ENCODE results near the gene GSC2.
A peak's percentile ranks its signal among the peaks of the same experiment; 100 is the strongest.

The GSC2 gene

DNA sequence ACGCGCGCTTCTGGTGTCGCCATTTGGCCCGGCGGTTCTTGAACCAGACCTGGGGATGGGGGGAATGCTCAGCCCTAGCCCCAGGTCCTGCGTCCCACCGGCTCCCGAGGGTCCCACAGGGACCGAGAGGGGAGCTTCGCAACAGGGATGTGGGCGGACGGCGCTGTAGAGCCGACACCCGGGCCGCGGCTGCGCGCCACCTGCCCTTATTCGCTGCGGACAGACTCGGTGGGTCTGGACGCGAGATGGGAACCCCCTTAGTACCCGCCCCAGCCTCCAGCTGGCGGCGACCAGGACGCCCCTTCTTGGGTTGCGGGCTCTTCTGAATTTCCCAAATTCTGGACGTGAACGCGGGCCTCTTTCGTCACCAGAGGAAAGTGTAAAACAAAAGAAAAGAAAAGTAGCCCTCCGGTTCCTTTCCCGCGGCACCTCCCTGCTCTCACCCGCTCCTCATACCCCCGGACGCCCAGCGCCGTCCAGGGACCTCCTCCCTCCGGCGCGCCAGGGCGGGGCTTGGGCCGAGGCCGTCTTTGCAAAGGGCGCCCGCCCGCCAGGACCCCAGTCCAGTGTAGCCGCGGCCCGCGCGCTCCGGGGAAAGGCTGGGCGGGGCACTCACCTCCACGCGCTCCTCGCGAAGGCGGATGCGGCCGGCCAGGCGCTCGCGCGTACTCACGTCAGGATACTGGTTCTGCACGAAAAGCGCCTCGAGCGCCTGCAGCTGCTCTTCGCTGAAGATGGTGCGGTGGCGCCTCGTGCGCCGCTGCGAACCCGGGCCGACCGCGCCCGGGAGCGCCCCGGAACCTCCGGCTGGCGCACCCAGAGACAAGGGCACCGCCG, 827 bp downstream of the GSC2 start:
- Histone ChIP-seq H3K27ac (ENCODE audit: low read depth, low read length) (no peak overlapping the region), H3K36me3 (ENCODE audit: control insufficient read depth, insufficient read depth, low read length) (no peaks in the 10 kb centered on the region), H3K4me1 (ENCODE audit: control insufficient read depth, insufficient read depth, low read length) (no peaks in the 10 kb centered on the region; the same call in 1 of the 2 replicates), H3K27me3 (ENCODE audit: control insufficient read depth, insufficient read depth, low read length) (peaks cover 81% of the 10 kb centered on the region), H3K9me3 (ENCODE audit: control insufficient read depth, insufficient read depth, low read depth, low read length) (no peaks in the 10 kb centered on the region), H3K9ac (ENCODE audit: low read length) (no peak overlapping the region), H3K4me3 (ENCODE audit: low read depth, low read length) (peak overlapping the region; percentile 55)

GRCh38 chr22:19148417-19149046, 1.6 kb downstream of the GSC2 start:
- Histone ChIP-seq H3K36me3 (ENCODE audit: control insufficient read depth, insufficient read depth, low read length) (no peaks in the 10 kb centered on the region), H3K4me3 (ENCODE audit: low read depth, low read length) (peak overlapping the region; percentile 55), H3K9ac (ENCODE audit: low read length) (no peak overlapping the region), H3K9me3 (ENCODE audit: control insufficient read depth, insufficient read depth, low read depth, low read length) (no peaks in the 10 kb centered on the region), H3K4me1 (ENCODE audit: control insufficient read depth, insufficient read depth, low read length) (peaks cover 3% of the 10 kb centered on the region), H3K27ac (ENCODE audit: low read depth, low read length) (no peak overlapping the region), H3K27me3 (ENCODE audit: control insufficient read depth, insufficient read depth, low read length) (peaks cover 75% of the 10 kb centered on the region)

GRCh38 chr22:19147195-19147780, 2.8 kb downstream of the GSC2 start:
- no peaks in the 10 kb centered on the region for H3K9me3 ChIP-seq (ENCODE audit: control insufficient read depth, insufficient read depth, low read depth, low read length)
- H3K27me3 ChIP-seq (ENCODE audit: control insufficient read depth, insufficient read depth, low read length): peaks cover 64% of the 10 kb centered on the region
- H3K4me1 ChIP-seq (ENCODE audit: control insufficient read depth, insufficient read depth, low read length): peaks cover 3% of the 10 kb centered on the region
- H3K36me3 ChIP-seq (ENCODE audit: control insufficient read depth, insufficient read depth, low read length): peaks cover 5% of the 10 kb centered on the region
- no peak overlapping the region for H3K27ac ChIP-seq (ENCODE audit: low read depth, low read length)
- no peak overlapping the region for H3K9ac ChIP-seq (ENCODE audit: low read length)
- no peak overlapping the region for H3K4me3 ChIP-seq (ENCODE audit: low read depth, low read length)

DNA sequence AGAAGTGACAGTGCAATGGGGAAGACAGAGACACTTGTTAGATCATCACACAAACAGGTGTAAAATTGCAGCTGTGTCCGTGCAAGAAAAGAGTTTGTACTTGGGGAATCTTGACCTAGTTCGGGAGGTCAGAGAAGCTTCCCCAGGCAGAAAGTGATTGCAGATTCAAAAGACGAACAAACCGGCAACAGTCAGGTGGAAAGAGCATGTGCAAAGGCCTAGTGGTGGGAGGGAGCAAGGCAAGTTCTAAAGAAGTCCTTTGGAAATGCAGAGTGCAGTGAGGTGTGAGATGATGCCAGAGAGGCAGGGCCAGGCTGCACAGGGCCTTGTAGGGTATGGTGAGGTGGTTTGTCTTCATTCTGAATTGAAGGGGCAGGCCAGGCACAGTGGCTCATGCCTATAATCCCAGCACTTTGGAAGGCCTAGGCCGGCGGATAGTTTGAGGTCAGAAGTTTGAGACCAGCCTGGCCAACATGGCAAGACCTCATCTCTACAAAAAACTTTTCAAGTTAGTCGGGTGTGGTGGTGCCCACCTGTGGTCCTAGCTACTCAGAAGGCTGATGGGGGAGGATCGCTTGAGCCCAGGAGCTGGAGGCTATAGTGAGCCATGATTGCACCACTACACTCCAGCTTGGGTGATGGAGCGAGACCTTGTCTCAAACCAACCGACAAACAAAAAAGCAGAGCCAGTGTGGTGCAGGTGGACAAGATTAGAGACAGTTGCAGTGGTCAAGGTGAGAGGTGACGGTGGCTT, 3.7 kb downstream of the GSC2 start:
- Histone ChIP-seq H3K9me3 (ENCODE audit: control insufficient read depth, insufficient read depth, low read depth, low read length) (no peaks in the 10 kb centered on the region), H3K4me1 (ENCODE audit: control insufficient read depth, insufficient read depth, low read length) (peaks cover 3% of the 10 kb centered on the region), H3K27me3 (ENCODE audit: control insufficient read depth, insufficient read depth, low read length) (peaks cover 55% of the 10 kb centered on the region), H3K4me3 (ENCODE audit: low read depth, low read length) (no peak overlapping the region), H3K36me3 (ENCODE audit: control insufficient read depth, insufficient read depth, low read length) (peaks cover 13% of the 10 kb centered on the region), H3K27ac (ENCODE audit: low read depth, low read length) (no peak overlapping the region), H3K9ac (ENCODE audit: low read length) (no peak overlapping the region)

- Histone ChIP-seq H3K9me3 (ENCODE audit: control insufficient read depth, insufficient read depth, low read depth, low read length) (no peaks in the 10 kb centered on the region), H3K9ac (ENCODE audit: low read length) (peak overlapping the region; percentile 73), H3K27me3 (ENCODE audit: control insufficient read depth, insufficient read depth, low read length) (peaks cover 32% of the 10 kb centered on the region), H3K4me3 (ENCODE audit: low read depth, low read length) (peak overlapping the region; percentile 80), H3K27ac (ENCODE audit: low read depth, low read length) (0 out of 2 replicates have a peak overlapping the region, but pooled peaks have one; percentile 11), H3K4me1 (ENCODE audit: control insufficient read depth, insufficient read depth, low read length) (peaks cover 3% of the 10 kb centered on the region), H3K36me3 (ENCODE audit: control insufficient read depth, insufficient read depth, low read length) (peaks cover 37% of the 10 kb centered on the region)
Measured at GRCh38 chr22:19143967-19144400, 6.1 kb downstream of the GSC2 start.

DNA sequence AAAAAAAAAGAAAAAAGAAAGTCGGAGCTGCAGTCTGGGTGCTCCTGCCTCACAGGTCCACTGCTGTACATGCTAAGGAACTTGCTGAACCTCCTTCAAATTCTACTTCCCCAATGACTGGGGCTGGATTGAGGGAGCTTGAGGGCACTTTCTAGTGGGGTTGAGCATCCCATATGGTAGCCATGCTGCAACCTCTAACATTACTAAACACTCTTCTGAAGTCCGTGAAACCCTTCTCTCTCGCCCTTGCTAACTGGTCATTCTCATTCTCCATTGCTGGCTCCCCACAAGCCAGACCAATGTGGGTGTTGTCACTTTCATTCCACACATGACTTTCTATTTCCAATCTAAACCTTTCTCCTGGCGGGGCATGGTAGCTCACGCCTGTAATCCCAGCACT, 6.9 kb downstream of the GSC2 start:
- Histone ChIP-seq H3K4me3 (ENCODE audit: low read depth, low read length) (peak overlapping the region; percentile 80; the same call in 1 of the 2 replicates), H3K9ac (ENCODE audit: low read length) (no peak overlapping the region)

GRCh38 chr22:19142394-19142793, 7.7 kb downstream of the GSC2 start:
- no peak overlapping the region for H3K27ac ChIP-seq (ENCODE audit: low read depth, low read length)
- no peak overlapping the region for H3K4me3 ChIP-seq (ENCODE audit: low read depth, low read length)
- H3K4me1 ChIP-seq (ENCODE audit: control insufficient read depth, insufficient read depth, low read length): peaks cover 3% of the 10 kb centered on the region
- H3K9me3 ChIP-seq (ENCODE audit: control insufficient read depth, insufficient read depth, low read depth, low read length): no peaks in the 10 kb centered on the region
- peaks cover 16% of the 10 kb centered on the region for H3K27me3 ChIP-seq (ENCODE audit: control insufficient read depth, insufficient read depth, low read length)
- H3K36me3 ChIP-seq (ENCODE audit: control insufficient read depth, insufficient read depth, low read length): peaks cover 53% of the 10 kb centered on the region
- no peak overlapping the region for H3K9ac ChIP-seq (ENCODE audit: low read length)

More for the DNA sequence above, 6.9 kb downstream of the GSC2 start:
- Histone ChIP-seq H3K27me3 (ENCODE audit: control insufficient read depth, insufficient read depth, low read length) (peaks cover 24% of the 10 kb centered on the region), H3K4me1 (ENCODE audit: control insufficient read depth, insufficient read depth, low read length) (peaks cover 3% of the 10 kb centered on the region), H3K9me3 (ENCODE audit: control insufficient read depth, insufficient read depth, low read depth, low read length) (no peaks in the 10 kb centered on the region), H3K36me3 (ENCODE audit: control insufficient read depth, insufficient read depth, low read length) (peaks cover 44% of the 10 kb centered on the region), H3K27ac (ENCODE audit: low read depth, low read length) (no peak overlapping the region)

- Histone ChIP-seq H3K9ac (ENCODE audit: low read length) (no peak overlapping the region), H3K4me3 (ENCODE audit: low read depth, low read length) (no peak overlapping the region), H3K36me3 (ENCODE audit: control insufficient read depth, insufficient read depth, low read length) (peaks cover 73% of the 10 kb centered on the region)
Measured at GRCh38 chr22:19139974-19140373, 10.1 kb downstream of the GSC2 start.

DNA sequence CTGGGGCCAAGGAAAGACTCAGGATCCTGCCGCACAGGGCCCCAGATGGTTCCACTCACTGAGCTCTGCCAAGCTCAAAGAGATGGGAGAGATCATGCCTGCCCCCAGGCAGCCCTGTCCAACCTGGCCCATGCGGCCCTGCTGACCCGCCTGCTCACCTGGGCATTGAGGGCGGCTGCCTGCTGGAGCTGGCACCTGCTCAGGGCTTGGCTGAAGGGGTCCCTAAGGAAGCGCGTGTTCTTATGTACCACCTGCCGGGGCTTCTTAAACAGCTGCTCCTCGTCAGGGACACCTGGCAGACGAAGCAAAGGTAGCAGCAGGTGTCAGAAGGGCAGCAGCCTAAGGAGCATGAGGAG, 11.1 kb downstream of the GSC2 start:
- Histone ChIP-seq H3K9ac (ENCODE audit: low read length) (no peak overlapping the region), H3K4me1 (ENCODE audit: control insufficient read depth, insufficient read depth, low read length) (peaks cover 3% of the 10 kb centered on the region; the same call in 1 of the 2 replicates), H3K36me3 (ENCODE audit: control insufficient read depth, insufficient read depth, low read length) (peaks cover 83% of the 10 kb centered on the region), H3K27ac (ENCODE audit: low read depth, low read length) (no peak overlapping the region), H3K9me3 (ENCODE audit: control insufficient read depth, insufficient read depth, low read depth, low read length) (no peaks in the 10 kb centered on the region), H3K27me3 (ENCODE audit: control insufficient read depth, insufficient read depth, low read length) (no peaks in the 10 kb centered on the region), H3K4me3 (ENCODE audit: low read depth, low read length) (no peak overlapping the region)

More at GRCh38 chr22:19139974-19140373, 10.1 kb downstream of the GSC2 start:
- Histone ChIP-seq H3K9me3 (ENCODE audit: control insufficient read depth, insufficient read depth, low read depth, low read length) (no peaks in the 10 kb centered on the region), H3K4me1 (ENCODE audit: control insufficient read depth, insufficient read depth, low read length) (peaks cover 3% of the 10 kb centered on the region; the same call in 1 of the 2 replicates), H3K27me3 (ENCODE audit: control insufficient read depth, insufficient read depth, low read length) (no peaks in the 10 kb centered on the region), H3K27ac (ENCODE audit: low read depth, low read length) (no peak overlapping the region)

DNA sequence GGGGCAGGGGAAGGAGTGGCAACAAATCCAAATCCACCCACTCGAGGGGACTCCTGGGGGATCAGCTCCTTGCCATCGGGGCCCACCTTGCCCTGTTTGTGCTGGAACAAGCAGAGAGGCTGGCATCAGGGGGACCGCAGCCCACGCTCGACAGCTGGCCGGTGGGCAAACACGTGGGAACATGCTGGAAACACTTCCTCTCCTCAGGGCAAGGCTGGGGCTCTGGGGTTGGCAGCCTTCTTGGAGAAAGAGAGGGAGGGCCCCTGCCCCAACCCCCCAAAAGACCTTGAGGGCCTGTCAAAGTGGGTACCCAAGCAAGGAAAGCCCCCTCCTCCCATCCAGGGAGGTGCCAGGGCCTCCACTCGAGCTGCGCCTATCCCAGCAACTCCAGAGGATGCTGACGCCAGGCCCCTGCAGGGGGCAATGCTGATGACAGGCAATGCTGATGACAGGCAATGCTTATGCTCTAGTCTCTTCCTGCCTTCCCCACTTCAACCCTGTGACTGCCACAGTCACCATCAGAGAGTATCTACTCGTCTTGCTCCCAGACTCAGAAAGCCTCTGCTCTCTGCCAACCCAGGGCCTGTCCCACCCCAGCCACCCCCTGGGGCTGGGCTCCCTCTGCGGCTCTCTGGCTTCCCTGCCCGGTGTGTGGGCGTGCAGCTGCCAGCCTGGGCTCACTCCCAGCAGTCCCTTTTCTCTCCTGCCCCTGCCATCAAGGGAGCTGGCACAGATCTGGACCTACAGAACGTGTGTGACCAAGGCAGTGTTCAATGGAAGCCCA, 11.7 kb downstream of the GSC2 start:
- Histone ChIP-seq H3K9ac (ENCODE audit: low read length) (no peak overlapping the region), H3K9me3 (ENCODE audit: control insufficient read depth, insufficient read depth, low read depth, low read length) (no peaks in the 10 kb centered on the region), H3K4me1 (ENCODE audit: control insufficient read depth, insufficient read depth, low read length) (no peaks in the 10 kb centered on the region), H3K27ac (ENCODE audit: low read depth, low read length) (no peak overlapping the region), H3K4me3 (ENCODE audit: low read depth, low read length) (no peak overlapping the region), H3K36me3 (ENCODE audit: control insufficient read depth, insufficient read depth, low read length) (peaks cover 89% of the 10 kb centered on the region), H3K27me3 (ENCODE audit: control insufficient read depth, insufficient read depth, low read length) (no peaks in the 10 kb centered on the region)

All from HUES6 (cell line).